RWPE1 (cell line): Measurements from ENCODE around the gene IKZF1.

ENCODE experiments used
- CTCF ChIA-PET: fragments of 350-600 bp; sonication (Branson Sonifier 250); formaldehyde crosslinking; extraction: SDS; loops from one replicate; lab custom pipeline; 2021; lab: Yijun Ruan, JAX
- POLR2A ChIA-PET: fragments of 400-600 bp; formaldehyde crosslinking; extraction: SDS; loops from one replicate; lab custom pipeline; 2020; ENCODE audit warnings: antibody characterized with exemption; ENCODE audit not compliant: low non-redundant PET; lab: Yijun Ruan, JAX
- DNase-seq: peaks from one replicate; pipeline ENCODE4 v3.0.0; 2012; ENCODE audit warnings: low spot score
- H3K27ac ChIP-seq: fragments of 450-650 bp; 2 replicates; pipeline ENCODE4 v1.5.1; 2017
- CTCF ChIP-seq: fragments of 450-650 bp; conservative IDR thresholded peaks from 2 replicates; pipeline ENCODE4 v1.5.1; 2017; ENCODE audit warnings: low read depth, mild to moderate bottlenecking

IKZF1 gene

DNA sequence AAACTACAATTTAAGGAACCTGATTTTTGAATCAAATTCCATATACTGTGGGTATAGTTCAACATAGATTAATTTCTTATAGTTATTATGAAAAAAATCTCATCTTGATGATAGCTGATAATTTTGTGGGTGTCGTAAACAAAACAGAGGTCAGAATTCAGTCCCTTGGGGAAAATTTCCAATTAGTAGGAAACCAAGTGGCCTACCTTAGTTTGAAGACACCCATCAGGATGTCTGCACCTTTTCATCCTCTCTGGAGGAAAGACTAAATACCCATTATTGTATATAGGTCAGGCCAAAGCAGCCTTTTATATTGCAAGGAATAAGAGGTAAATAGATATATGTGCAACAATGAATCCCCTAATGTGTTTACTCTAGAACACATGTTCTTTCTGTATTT, 6.4 kb downstream of the IKZF1 start:
- CTCF ChIA-PET: no interaction called here
- H3K27ac ChIP-seq: no peak overlapping the region
- POLR2A ChIA-PET: no interaction called here
- TF ChIP-seq CTCF: no peak
- no peak for DNase-seq

GRCh38 chr7:50312250-50313162, 8.0 kb downstream of the IKZF1 start:
- no peak overlapping the region for H3K27ac ChIP-seq
- CTCF ChIA-PET: interaction anchor here (0.7 kb wide), 1 partner anchor 32 kb away, joined by 3 read pairs; no protein-coding TSS in a partner anchor
- TF ChIP-seq CTCF: no peak
- no peak for DNase-seq
- POLR2A ChIA-PET: no interaction called here

DNA sequence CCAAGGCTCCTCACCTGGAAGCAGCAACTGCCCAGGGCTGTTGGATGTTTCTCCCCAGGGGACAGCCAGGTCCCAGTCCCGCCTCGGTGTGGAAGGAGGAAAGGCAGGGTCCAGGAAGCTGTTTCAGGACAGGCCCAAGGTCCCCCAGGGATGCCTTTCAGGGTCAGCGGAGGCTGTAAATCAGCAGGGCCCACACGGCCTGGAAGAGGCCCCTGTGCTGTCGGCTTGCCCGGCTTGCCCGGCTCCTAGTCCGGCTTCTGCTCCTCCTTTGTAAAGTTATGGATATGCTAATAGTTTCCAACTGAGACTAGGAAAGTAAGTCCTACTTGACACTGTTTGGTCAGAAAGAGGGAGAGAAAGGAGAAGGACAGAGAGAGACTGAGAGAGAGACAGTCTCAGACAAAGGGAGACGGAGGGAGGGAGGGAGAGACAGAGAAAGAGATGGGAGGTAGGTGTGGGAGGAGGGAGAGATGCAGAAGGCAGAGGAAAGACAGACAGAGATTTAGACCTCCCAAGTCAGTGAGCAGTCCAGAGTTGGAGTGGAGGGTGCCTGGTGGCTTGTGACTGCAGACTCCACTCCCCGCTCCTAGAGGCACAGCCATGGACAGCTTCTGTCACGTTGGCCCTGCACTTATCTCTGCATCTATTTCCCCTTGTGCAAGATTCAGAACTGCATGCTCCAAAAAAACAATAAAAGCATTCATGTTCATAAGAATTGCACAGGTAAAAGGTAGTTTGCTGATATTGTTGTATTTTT, 10.5 kb downstream of the IKZF1 start:
- CTCF ChIA-PET: interaction anchor here (0.9 kb wide), 1 partner anchor 27 kb away, joined by 4 read pairs; no protein-coding TSS in a partner anchor
- no peak for TF ChIP-seq CTCF
- POLR2A ChIA-PET: no interaction called here
- no peak for DNase-seq
- H3K27ac ChIP-seq: no peak overlapping the region

GRCh38 chr7:50315739-50316671, 11.5 kb downstream of the IKZF1 start:
- H3K27ac ChIP-seq: no peak overlapping the region
- no peak for DNase-seq
- ChIA-PET POLR2A (no interaction called here), CTCF (interaction anchor here (0.9 kb wide), 1 partner anchor 26 kb away, joined by 4 read pairs; no protein-coding TSS in a partner anchor)
- no peak for TF ChIP-seq CTCF

- ChIA-PET CTCF (no interaction called here), POLR2A (interaction anchor here (0.6 kb wide), 1 partner anchor 112 kb away, joined by 3 read pairs; no protein-coding TSS in a partner anchor)
- TF ChIP-seq CTCF: no peak
- no peak overlapping the region for H3K27ac ChIP-seq
- no peak for DNase-seq
Measured at GRCh38 chr7:50317221-50317678, 12.7 kb downstream of the IKZF1 start.
